Measurements from ENCODE around the gene CHST7.

Gene CHST7

DNA sequence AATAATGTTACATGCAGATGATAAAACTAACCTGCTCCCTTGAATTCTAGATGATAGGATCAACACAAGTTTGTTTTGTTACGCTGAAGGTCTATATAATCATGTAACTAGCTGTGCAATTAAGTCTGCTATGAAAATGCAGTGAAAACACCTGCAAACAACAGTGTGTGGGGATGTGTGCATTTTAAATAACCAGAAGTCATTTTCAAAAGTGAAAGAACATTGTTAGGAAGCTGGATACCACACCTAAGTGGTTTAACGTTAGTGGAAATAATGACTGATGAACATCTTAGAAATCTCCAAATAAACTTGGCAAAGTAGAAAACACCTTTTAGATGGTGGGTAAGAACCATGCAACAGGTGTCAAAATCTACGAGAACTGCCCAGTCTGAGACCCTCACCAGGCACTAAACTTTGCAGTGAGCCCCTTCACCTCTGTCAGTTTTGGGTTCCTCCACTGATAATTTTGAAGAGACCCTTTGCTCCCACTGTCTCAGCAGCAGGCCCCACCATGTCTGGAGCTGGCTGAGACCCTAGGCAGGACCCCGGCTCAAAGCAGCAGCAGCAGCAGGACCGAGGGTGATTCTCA is 36.6 kb downstream of the CHST7 start:
- no peak for DNase-seq

DNA sequence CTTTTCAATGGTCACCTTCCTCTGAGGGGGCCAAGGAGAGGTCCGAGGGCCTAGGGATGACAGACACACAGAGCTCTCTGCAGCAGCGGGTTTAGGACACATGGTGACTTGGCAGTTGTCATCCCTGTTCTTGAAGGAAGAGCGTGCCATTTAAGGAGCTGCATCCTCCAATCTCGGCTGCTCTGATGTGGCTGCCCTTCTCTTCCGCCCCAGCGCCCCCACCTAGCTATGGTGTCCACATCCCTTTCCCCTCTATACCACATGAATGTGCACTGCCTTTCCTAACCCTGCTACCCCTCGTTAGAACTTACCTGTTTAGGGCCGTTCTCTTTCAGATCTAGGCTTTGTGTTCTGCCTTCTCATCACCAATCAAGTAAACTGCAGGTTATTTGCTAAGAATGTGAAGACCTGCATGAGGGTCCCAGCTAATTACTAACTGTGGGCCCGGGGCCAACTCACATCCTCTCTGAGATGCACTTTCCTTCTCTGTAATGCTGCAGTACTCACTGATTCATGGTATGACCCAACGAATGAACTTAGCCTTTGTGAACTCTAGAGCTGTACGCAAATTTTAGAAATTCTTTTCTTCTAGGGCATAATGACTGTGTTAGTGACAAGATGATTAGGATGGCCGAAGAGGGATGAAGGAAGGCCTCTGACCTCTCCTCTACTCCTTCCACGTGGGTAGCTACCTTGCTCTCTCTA is 38.2 kb downstream of the CHST7 start:
- no peak for DNase-seq

DNA sequence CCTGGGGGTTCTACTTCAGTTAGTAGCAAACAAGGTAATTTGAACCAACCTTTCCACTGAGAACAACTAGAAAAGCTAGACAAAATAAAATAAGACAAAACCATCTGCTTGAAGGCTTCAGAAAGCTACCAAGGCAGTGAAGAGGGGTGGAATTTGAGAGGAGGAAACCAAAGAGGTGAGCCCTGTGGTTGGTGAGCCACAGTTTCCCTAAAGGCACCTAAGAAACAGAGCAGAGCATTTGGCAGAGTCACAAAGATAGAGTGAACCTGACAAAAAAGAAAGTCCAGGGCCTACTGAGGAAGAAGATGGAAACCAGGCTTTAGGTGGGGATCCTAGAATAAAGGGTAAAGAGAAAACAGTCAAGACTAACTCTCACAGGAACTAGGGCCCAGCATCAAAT is 44.3 kb downstream of the CHST7 start:
- DNase-seq: no peak

DNA sequence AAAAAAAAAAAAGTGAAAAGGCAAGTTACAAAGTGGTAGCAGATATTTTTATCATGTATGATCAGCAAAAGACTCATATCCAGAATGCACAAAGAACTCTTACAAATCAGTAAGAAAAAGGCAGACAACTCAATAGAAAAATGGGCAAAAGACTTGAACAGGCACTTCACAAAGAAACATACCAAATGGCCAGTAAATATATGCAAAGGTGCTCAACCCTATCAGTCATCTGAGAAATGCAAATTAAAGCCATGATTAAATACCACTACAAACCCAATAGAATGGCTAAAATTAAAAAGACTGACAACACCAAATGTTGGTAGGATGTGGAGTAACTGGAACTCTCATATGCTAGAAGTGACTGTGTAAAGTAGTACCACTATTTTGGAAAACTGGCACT is 45.4 kb downstream of the CHST7 start:
- no peak for DNase-seq

DNA sequence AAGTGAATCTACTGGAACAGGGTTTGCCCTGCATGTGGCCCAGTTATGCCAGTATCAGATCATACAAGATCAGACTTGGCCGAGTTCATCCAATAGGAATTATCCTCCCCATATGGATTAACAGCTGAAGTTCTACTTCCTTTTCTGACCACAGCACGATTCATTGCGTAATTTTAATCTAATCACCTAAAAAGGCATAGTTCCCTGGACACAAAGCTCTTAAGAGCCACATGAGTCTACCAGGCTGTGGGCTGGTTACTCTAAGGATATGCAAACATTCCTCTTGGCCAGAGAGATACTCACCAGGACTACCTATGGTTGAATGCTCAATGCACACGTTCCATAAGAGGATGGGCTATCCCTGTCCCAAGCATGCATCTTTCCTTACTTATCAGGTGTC is 46.9 kb downstream of the CHST7 start:
- no peak for DNase-seq

DNA sequence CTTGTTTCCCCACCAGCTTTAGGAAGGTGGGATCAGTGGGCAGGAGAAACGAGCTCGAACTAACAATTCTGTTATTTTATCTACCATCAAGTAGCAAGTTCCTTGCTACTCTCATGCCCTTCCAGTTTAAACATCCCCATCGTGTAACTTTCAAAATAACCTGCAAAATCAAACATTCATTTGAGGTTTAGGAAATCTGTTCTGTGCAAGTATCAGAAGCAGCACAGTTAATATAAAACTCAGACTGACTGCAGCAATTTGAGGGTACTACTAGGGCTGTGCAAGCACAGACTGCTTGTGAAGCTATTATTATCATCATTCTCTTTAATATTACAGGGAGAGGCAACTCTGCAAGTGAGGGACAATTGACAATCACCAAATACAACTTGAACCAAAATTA is 48.0 kb downstream of the CHST7 start:
- DNase-seq: no peak

DNA sequence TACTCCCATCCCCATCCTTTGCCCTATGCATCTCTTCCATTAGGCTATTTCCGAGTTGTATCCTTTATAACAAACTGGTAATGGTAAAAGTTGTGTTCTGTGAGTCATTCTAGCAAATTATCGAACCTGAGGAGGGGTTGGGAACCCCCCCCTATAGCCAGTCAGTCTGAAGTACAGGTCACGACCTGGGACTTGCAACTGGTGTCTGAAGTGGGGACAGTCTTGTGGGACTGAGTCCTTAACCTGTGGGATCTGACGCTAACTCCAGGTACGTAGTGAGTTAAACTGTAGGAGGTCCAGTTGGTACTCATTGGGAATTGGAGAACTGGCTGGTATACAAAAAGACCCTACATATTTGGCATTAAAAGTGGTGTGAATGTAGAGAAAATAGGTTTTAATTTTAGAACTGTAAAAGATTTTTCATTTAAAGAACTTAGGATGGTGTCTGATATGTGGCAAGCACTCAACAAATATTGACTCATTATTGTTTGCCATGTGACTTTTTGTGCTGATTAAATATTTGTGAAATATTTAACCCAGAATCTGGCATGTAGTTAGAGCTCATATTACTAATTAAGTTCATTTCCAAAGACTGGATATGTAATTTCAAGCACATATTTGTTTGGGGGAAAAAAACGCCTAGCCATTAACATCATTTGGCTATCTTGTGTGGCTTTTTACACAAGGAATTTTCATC is 50.7 kb downstream of the CHST7 start:
- no peak for DNase-seq

DNA sequence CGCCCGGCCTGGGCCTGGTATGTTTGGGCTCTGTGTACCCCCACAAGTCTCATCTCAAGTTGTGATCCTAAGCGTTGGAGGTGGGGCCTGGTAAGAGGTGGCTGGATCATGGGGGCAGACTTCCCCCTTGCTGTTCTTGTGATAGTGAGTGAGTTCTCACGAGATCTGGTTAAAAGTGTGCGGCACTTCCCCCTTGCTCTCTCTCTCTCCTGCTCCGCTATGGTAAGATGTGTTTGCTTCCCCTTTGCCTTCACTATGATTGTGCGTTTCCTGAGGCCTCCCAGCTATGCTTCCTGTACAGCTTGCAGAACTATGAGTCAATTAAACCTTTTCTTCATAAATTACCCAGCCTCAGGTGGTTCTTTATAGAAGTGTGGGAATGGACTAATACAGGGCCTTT is 53.0 kb downstream of the CHST7 start:
- no peak for DNase-seq

DNA sequence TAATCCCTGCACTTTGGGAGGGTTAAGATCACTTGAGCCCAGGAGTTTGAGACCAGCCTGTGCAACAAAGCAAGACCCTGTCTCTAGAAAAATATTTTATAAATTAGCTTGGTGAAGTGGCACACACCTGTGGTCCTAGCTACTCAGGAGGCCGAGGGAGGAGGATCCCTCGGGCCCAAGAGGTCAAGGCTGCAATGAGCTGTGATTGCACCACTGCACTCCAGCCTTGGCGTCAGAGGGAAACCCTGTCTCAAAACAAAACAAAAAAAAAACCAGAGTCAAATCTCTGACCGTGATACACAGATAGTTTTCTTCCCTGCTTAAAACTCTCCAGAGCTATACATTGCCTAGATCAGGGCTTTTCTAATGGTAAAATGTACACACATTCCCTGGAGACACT is 53.5 kb downstream of the CHST7 start:
- DNase-seq: no peak

DNA sequence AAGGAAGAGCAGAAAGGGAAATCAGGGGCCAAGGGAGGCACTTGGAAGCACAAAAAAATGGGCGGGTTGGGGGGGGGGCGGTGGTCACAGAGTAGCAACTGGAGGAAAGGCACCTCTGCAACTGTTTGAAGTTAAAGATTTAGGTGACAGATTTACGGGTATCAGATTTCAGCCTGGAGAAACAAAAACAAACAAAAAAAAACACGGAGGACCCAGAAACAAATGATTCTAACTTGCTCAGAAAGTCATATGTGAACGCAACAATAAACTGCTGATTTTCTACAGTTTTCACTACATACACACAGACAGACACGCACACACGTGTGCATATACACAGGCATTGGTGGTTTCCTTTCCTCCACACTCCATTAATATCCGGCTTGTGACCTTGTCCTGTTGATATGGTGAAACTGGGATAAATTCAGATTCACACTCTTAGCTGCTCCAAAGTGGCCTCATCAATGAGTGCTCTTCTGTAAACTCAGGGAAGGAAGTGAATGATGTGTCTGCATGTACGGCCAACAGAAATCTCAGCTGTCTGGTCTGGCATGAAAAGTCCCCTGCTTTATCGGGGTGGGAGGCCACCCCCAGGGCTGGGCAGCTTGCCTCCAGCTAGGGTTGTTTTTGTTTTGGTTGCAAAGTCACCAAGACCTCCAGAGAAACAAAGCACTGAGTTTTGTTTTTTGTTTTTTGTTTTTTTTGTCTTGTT is 54.3 kb downstream of the CHST7 start:
- no peak for DNase-seq

DNA sequence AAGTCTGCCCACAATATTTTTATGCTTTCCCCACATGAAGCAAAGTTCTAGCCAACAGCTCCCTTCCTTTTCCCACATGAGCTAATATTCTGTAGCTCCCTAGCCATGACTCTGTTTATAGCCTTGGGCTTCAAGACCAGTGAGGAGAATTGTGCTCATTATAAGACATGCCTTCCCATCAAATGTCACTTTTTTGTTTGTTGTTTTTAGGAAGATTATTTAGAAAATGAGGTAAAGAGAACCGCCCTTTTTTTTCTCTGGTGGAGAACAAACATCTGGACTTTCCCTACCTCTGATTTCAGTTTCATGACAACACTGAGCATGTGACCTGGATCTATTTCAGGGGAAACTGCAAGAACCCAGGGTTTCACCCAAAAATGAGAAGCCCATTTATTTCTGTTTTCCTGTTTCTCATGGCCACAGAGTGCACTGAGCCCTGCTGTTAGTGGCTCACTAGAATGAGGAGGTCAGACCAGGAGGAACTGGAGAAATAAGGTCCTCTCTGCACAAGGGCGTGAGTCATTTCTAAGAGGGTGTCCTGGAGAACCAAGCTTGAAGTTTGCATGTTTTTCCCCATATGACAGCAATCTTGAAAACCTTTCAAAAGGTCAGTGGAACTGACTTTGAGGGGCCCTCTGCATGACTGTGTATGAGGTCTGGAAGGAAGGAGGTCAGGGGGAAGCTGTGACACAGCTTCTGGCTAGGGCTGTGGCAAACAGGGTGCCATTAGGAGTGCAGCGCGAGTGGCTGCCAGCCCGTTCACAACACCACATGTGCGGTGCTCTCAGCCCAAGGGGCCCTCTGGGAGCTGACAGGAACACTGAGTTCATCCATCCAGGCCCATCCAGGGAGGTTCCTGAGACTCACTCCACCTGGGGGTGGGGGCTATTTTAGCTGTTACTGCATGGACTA is 55.2 kb downstream of the CHST7 start:
- no peak for DNase-seq

DNA sequence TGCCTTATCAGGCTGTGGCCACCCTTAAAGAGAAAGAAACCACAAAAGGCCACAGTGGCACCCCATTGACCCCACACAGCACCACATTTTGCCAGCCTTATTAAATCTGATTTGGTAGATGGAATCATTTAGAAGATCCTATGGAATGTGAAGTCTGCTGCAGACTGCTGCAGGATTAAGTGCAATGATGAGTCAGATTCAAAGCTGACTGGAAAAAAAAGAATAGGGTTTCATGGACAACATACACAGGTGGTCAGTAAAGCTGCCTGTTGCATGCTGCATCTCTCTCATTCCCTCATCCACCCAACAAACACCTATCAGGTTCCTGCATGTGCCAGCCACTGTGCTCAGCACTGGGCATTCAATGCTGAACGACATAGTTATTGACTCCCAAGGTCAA is 56.6 kb downstream of the CHST7 start:
- DNase-seq: no peak

DNA sequence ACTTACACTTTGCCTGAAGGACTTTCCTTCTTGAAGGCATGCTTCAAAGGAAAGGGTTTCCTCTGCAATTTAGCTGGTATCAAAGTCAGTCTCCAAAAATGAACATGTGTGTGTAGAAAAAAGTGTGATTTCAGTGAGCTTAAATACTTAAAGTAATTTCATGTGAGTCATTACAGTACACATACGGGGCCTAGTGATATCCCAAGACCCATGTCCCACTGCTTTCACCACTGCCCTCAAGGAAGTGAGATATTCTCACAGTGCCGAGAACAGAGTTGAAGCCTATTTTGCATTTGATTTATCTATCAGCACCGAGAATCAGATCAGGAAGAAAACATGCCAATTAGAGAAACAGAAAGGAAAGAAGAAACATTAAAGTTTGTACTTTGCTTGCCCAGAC is 61.0 kb downstream of the CHST7 start:
- no peak for DNase-seq

DNA sequence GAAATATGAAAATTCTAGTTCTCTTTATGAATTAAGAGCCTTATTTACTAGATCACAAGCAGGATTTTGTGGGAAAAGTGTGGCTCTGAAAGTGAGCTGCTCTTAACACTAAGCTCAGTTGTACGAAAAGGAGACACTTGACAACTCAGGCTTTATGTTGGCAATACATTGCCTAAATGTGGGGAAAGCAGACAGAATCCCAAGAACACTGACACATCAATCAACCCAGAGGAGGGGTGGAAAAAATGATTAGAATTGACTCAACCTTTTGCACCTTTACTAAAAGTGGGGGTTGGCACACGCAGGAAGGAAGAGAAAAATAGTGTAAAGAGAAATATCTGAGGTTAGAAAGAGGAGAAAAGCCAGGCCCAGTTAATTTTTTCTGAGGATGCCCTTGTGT is 61.6 kb downstream of the CHST7 start:
- no peak for DNase-seq

DNA sequence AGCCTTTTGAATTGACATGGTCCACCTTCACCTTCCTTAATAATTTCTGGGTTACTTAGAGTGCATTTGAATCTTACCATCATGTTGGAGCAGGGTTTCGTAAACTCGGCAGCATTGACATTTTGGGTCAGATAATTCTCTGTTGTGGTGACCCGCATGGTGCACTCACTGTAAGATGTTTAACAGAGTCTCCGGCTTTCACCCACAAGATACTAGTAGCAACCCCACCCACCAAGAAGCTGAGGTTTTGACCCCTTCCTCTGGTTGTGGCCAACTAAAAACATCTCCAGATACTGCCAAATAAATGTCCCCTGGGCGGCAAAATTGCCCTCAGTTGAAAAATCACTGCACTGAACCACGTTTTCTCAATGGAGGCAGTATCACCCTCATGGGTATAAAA is 62.7 kb downstream of the CHST7 start:
- no peak for DNase-seq

DNA sequence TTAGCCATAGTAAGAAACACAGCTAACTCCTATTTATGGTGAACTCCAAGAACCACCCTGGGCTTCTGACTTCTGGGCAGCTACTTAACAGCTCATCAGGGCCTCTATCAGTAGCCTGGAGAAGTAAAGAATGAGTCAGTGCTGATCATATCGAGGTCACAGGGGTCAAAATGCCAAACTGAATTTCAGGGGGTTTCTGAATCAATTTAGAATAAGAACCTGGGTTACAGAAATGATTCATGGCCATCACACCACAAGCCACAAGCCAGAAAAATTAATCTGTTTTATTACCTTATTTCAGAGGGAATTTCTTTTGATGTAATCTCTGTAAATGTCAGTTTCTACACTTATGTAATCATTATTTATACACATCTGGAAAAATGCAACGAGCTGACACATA is 64.4 kb downstream of the CHST7 start:
- no peak for DNase-seq

DNA sequence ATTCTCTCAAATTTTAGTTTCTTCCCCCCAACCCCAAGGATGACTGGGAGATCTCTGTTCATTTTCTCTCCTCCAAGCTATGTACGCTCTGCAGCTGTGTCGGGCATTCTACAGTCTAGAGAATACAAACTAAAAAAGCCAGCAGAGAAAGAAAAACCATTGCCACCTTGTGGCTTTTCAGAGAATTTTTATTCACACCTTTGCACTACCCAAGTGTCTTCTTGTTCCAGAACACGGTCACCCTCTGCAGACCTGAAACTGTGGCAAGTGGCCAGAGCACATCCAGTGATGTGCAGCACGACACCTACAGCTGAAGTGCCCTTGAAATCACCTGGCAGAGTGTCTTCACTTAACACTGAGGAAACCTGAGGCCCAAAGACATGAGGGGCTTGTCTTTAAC is 68.6 kb downstream of the CHST7 start:
- no peak for DNase-seq

DNA sequence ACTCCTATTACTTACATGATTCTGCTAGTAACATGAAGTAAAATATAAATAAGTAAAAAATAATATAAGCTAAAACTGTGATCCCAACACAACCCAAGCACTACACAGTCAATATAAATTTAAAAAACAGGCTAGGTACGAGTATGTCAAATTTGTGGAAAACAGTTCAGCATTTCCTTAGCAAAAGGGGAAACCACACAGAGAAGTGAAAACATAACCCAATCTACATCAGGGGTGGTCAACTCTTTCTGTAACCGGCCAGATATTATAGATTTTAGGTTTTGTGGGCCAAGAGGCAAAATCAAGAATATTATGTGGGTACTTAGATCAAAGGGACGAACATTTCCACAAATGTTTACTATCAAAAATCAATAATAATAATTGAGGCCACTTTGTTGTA is 70.1 kb downstream of the CHST7 start:
- DNase-seq: no peak

DNA sequence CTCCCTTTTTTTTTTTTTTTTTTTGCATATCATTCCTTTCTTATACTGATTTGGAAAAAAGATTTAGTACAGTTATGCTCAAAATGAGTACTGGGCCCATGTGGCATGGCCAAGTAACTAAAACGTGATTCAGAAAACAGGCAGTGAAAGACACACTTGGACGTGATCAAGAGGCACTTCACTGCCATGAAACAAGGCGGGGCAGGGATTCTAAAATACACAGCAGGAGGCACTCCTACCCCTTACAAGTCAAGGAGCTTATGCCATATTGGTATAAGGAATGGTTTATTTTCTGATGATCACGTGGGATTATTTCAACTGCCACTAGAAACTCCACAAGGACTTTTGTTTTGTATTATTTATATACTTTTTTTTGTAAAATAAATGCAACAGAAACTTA is 72.0 kb downstream of the CHST7 start:
- no peak for DNase-seq

DNA sequence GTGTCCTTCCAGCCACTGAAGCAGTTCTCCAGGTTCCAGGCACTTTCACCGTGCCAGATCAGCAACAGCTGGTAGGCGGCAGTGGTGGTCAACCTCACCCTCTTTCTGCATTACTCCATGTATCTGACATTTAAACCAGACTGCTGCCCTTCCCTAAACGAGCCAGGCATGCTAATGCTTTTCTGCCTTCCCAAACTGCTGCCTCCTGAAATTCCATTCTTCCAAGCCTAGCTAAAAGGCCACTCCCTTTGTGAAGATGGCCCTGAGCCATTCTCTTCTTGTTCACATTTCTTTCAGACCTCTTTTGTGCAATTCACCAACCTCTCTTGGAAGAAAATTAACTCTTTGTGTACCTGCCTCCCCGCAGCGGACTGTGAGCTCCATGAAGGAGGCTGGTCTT is 73.7 kb downstream of the CHST7 start:
- DNase-seq: no peak
